HEK293 (cell line): ENCODE measurements around the gene SERPINB2.

Source experiments
- CTCF ChIA-PET: fragments of 350-600 bp; formaldehyde crosslinking; extraction: SDS; loops from one replicate; lab custom pipeline; 2021; ENCODE audit warnings: antibody characterized with exemption; lab: Yijun Ruan, JAX
- POLR2A ChIA-PET: fragments of 300-600 bp; formaldehyde crosslinking; extraction: SDS; loops from one replicate; lab custom pipeline; 2020; ENCODE audit warnings: antibody characterized with exemption, inconsistent platforms; lab: Yijun Ruan, JAX
- H3K27ac ChIP-seq: fragments of 200-500 bp; sonication (Bioruptor generic); 2 replicates; pipeline ENCODE4 v1.5.1; 2014; ENCODE audit warnings: low read depth, low read length, control low read depth, inconsistent platforms; ENCODE audit errors: extremely low read depth
- H3K36me3 ChIP-seq, 2 experiments: fragments of 200-500 bp in 1 of 2; sonication (Bioruptor generic) in 1 of 2; 1 replicate in 1 of 2; 2 replicates in 1 of 2; pipeline ENCODE4 v1.5.1; 2014 to 2017; ENCODE audit warnings: inconsistent platforms in 2 of 2, low read length in 2 of 2; ENCODE audit not compliant: control insufficient read depth in 2 of 2, insufficient read depth in 1 of 2
- H3K4me1 ChIP-seq: fragments of 200-500 bp; sonication (Bioruptor generic); 2 replicates; pipeline ENCODE4 v1.5.1; 2014; ENCODE audit warnings: mild to moderate bottlenecking, low read length, inconsistent platforms; ENCODE audit not compliant: control insufficient read depth, insufficient read depth
- H3K4me3 ChIP-seq: 2 replicates; pipeline ENCODE4 v1.5.1; 2011; ENCODE audit warnings: low read depth, mild to moderate bottlenecking, control low read depth, low read length, moderate library complexity
- H3K9me3 ChIP-seq: fragments of 200-500 bp; sonication (Bioruptor generic); 2 replicates; pipeline ENCODE4 v1.5.1; 2014; ENCODE audit warnings: low read depth, low read length, inconsistent platforms; ENCODE audit not compliant: control insufficient read depth, insufficient read depth
- BCL11A ChIP-seq: fragments of 450-650 bp; formaldehyde crosslinking; IDR thresholded peaks from 2 replicates; pipeline ENCODE4 v1.5.1; 2016; ENCODE audit warnings: low read depth, missing biosample characterization, missing genetic modification characterization
- EGR2 ChIP-seq: fragments of 450-650 bp; formaldehyde crosslinking; IDR thresholded peaks from 2 replicates; pipeline ENCODE4 v1.5.1; 2016; ENCODE audit warnings: low read depth, missing biosample characterization, missing genetic modification characterization
- KLF10 ChIP-seq: fragments of 450-650 bp; IDR thresholded peaks from 2 replicates; pipeline ENCODE4 v1.5.1; 2018; ENCODE audit warnings: missing biosample characterization, mild to moderate bottlenecking, missing genetic modification characterization
- PRDM10 ChIP-seq: fragments of 450-650 bp; formaldehyde crosslinking; IDR thresholded peaks from 2 replicates; pipeline ENCODE4 v1.5.1; 2016; ENCODE audit warnings: missing biosample characterization, missing genetic modification characterization
- ZBTB26 ChIP-seq: fragments of 450-650 bp; formaldehyde crosslinking; optimal IDR thresholded peaks from 2 replicates; pipeline ENCODE3; 2016; ENCODE audit warnings: missing biosample characterization, mild to moderate bottlenecking, missing genetic modification characterization
- ZIC2 ChIP-seq: fragments of 450-650 bp; formaldehyde crosslinking; IDR thresholded peaks from 2 replicates; pipeline ENCODE4 v1.5.1; 2016; ENCODE audit warnings: missing biosample characterization, missing genetic modification characterization
- ZNF121 ChIP-seq: fragments of 450-650 bp; formaldehyde crosslinking; IDR thresholded peaks from 2 replicates; pipeline ENCODE4 v1.5.1; 2016; ENCODE audit warnings: missing biosample characterization, missing genetic modification characterization
- ZNF138 ChIP-seq: fragments of 450-650 bp; formaldehyde crosslinking; IDR thresholded peaks from 2 replicates; pipeline ENCODE4 v1.5.1; 2016; ENCODE audit warnings: missing biosample characterization, missing genetic modification characterization, borderline replicate concordance
- ZNF157 ChIP-seq: fragments of 450-650 bp; formaldehyde crosslinking; IDR thresholded peaks from 2 replicates; pipeline ENCODE4 v1.5.1; 2016; ENCODE audit warnings: missing biosample characterization, missing genetic modification characterization
- ZNF175 ChIP-seq: fragments of 450-650 bp; formaldehyde crosslinking; IDR thresholded peaks from 2 replicates; pipeline ENCODE4 v1.5.1; 2016; ENCODE audit warnings: missing biosample characterization, missing genetic modification characterization
- ZNF223 ChIP-seq: fragments of 450-650 bp; formaldehyde crosslinking; IDR thresholded peaks from 2 replicates; pipeline ENCODE4 v1.5.1; 2016; ENCODE audit warnings: missing biosample characterization, missing genetic modification characterization
- ZNF239 ChIP-seq: fragments of 450-650 bp; formaldehyde crosslinking; IDR thresholded peaks from 2 replicates; pipeline ENCODE4 v1.5.1; 2016; ENCODE audit warnings: missing biosample characterization, missing genetic modification characterization
- ZNF248 ChIP-seq: fragments of 450-650 bp; formaldehyde crosslinking; IDR thresholded peaks from 2 replicates; pipeline ENCODE4 v1.5.1; 2017; ENCODE audit warnings: missing biosample characterization, missing genetic modification characterization
- ZNF292 ChIP-seq: fragments of 450-650 bp; formaldehyde crosslinking; IDR thresholded peaks from 2 replicates; pipeline ENCODE4 v1.5.1; 2016; ENCODE audit warnings: low read depth, missing biosample characterization, missing genetic modification characterization, borderline replicate concordance
- ZNF311 ChIP-seq: fragments of 450-650 bp; formaldehyde crosslinking; IDR thresholded peaks from 2 replicates; pipeline ENCODE4 v1.5.1; 2017; ENCODE audit warnings: missing biosample characterization, missing genetic modification characterization, borderline replicate concordance
- ZNF398 ChIP-seq: fragments of 450-650 bp; formaldehyde crosslinking; IDR thresholded peaks from 2 replicates; pipeline ENCODE4 v1.5.1; 2017; ENCODE audit warnings: missing biosample characterization, missing genetic modification characterization
- ZNF610 ChIP-seq: fragments of 450-650 bp; formaldehyde crosslinking; IDR thresholded peaks from 2 replicates; pipeline ENCODE4 v1.5.1; 2016; ENCODE audit warnings: missing biosample characterization, missing genetic modification characterization, borderline replicate concordance
- ZNF629 ChIP-seq: fragments of 450-650 bp; formaldehyde crosslinking; IDR thresholded peaks from 2 replicates; pipeline ENCODE4 v1.5.1; 2017; ENCODE audit warnings: missing biosample characterization, missing genetic modification characterization
- ZNF791 ChIP-seq: fragments of 450-650 bp; formaldehyde crosslinking; IDR thresholded peaks from 2 replicates; pipeline ENCODE4 v1.5.1; 2016; ENCODE audit warnings: missing biosample characterization, missing genetic modification characterization
- ZSCAN30 ChIP-seq: fragments of 450-650 bp; IDR thresholded peaks from 2 replicates; pipeline ENCODE4 v1.5.1; 2018; ENCODE audit warnings: missing biosample characterization, mild to moderate bottlenecking, missing genetic modification characterization, moderate library complexity
- TF ChIP-seq, protein P1 (sequence below): fragments of 450-650 bp; formaldehyde crosslinking; IDR thresholded peaks from 2 replicates; pipeline ENCODE4 v1.5.1; 2016; ENCODE audit warnings: missing biosample characterization, missing genetic modification characterization
- TF ChIP-seq, protein P2 (sequence below): fragments of 450-650 bp; formaldehyde crosslinking; IDR thresholded peaks from 2 replicates; pipeline ENCODE4 v1.5.1; 2016; ENCODE audit warnings: missing biosample characterization, missing genetic modification characterization
- TF ChIP-seq, protein P3 (sequence below): fragments of 450-650 bp; formaldehyde crosslinking; IDR thresholded peaks from 2 replicates; pipeline ENCODE4 v1.5.0; 2017; ENCODE audit warnings: missing biosample characterization, missing genetic modification characterization, borderline replicate concordance

SERPINB2 gene

DNA sequence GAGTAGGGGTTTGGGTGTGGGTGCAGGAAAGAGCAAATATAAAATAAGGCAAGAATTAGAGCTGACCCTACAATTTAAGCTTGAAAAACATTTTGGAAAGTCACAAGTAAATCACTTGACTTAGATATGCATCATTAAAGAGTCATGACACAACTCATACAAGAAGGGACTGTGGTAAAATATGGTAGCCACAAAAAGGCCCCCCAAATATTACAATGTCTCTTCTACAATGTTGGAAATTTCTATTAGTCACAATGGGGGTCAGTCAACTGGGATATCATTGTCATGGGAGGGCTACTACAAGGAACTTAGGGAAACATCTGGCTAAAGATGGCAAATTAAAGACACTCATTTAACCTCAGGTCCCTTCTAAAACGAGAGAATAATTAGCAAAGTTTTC, 15.7 kb upstream of the SERPINB2 start (continued):
- TF ChIP-seq ZNF398 (tag by site-specific recombination): no peak
- no peak for TF ChIP-seq KLF10 (tag by site-specific recombination)
- TF ChIP-seq EGR2 (tag by site-specific recombination): no peak

DNA sequence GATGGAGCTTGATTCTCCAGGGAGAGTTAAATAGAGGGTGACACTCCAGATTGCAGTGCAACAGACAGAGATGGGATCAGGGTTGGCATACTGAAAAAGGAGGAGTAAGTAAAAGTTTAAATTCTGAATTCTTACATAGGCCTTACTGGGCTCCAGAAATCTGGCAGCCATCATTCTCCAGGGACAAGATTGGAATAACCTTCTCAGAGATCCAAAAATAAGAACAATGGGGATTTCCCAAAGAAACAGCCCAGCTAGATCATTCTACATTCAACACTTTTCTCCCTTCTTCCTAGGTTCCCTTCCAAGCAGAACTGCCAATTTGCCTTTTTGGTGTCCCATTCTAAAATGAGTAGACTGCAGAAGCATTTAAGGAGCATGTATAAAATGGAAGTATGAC, 14.9 kb upstream of the SERPINB2 start:
- CTCF ChIA-PET: interaction anchor here (0.5 to 1.0 kb wide), 2 partner anchors 11 to 122 kb away, joined by 3 read pairs; no protein-coding TSS in a partner anchor
- TF ChIP-seq ZNF239 (tag by site-specific recombination) (no peak), ZNF292 (tag by site-specific recombination) (no peak), PRDM10 (no peak), ZNF248 (tag by site-specific recombination) (no peak), EGR2 (tag by site-specific recombination) (no peak), ZNF157 (tag by site-specific recombination) (no peak), ZNF175 (tag by site-specific recombination) (no peak), ZNF311 (tag by site-specific recombination) (no peak), ZNF138 (tag by site-specific recombination) (no peak), ZSCAN30 (tag by site-specific recombination) (no peak), ZNF223 (tag by site-specific recombination) (no peak), ZNF610 (tag by site-specific recombination) (no peak)
- TF ChIP-seq, protein P1, sequence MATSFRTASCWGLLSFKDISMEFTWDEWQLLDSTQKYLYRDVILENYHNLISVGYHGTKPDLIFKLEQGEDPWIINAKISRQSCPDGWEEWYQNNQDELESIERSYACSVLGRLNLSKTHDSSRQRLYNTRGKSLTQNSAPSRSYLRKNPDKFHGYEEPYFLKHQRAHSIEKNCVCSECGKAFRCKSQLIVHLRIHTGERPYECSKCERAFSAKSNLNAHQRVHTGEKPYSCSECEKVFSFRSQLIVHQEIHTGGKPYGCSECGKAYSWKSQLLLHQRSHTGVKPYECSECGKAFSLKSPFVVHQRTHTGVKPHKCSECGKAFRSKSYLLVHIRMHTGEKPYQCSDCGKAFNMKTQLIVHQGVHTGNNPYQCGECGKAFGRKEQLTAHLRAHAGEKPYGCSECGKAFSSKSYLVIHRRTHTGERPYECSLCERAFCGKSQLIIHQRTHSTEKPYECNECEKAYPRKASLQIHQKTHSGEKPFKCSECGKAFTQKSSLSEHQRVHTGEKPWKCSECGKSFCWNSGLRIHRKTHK (tag by site-specific recombination): no peak

GRCh38 chr18:63878343-63878742, 9.2 kb upstream of the SERPINB2 start:
- ChIA-PET CTCF (interaction anchor here (0.6 to 0.9 kb wide), 3 partner anchors 9 to 114 kb away, joined by 3 to 4 read pairs (median 3); no protein-coding TSS in a partner anchor), POLR2A (no interaction called here)
- Histone ChIP-seq H3K4me1 (peaks cover 2% of the 10 kb centered on the region; the same call in 1 of the 2 replicates), H3K36me3 (no peaks in the 10 kb centered on the region), H3K27ac (no peak overlapping the region), H3K9me3 (no peaks in the 10 kb centered on the region), H3K4me3 (no peak overlapping the region)
- TF ChIP-seq ZNF629 (tag by site-specific recombination) (no peak), ZBTB26 (tag by site-specific recombination) (no peak), ZNF121 (tag by site-specific recombination) (no peak), ZIC2 (tag by site-specific recombination) (no peak), BCL11A (no peak), ZNF791 (tag by site-specific recombination) (no peak)
- TF ChIP-seq, protein P2, sequence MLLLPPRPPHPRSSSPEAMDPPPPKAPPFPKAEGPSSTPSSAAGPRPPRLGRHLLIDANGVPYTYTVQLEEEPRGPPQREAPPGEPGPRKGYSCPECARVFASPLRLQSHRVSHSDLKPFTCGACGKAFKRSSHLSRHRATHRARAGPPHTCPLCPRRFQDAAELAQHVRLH: no peak
- TF ChIP-seq, protein P3, sequence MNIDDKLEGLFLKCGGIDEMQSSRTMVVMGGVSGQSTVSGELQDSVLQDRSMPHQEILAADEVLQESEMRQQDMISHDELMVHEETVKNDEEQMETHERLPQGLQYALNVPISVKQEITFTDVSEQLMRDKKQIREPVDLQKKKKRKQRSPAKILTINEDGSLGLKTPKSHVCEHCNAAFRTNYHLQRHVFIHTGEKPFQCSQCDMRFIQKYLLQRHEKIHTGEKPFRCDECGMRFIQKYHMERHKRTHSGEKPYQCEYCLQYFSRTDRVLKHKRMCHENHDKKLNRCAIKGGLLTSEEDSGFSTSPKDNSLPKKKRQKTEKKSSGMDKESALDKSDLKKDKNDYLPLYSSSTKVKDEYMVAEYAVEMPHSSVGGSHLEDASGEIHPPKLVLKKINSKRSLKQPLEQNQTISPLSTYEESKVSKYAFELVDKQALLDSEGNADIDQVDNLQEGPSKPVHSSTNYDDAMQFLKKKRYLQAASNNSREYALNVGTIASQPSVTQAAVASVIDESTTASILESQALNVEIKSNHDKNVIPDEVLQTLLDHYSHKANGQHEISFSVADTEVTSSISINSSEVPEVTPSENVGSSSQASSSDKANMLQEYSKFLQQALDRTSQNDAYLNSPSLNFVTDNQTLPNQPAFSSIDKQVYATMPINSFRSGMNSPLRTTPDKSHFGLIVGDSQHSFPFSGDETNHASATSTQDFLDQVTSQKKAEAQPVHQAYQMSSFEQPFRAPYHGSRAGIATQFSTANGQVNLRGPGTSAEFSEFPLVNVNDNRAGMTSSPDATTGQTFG (tag by site-specific recombination): no peak

More for the DNA sequence above, 14.9 kb upstream of the SERPINB2 start:
- H3K36me3 ChIP-seq: no peaks in the 10 kb centered on the region
- H3K27ac ChIP-seq: no peak overlapping the region
- H3K9me3 ChIP-seq: no peaks in the 10 kb centered on the region
- H3K4me3 ChIP-seq: no peak overlapping the region
- no peaks in the 10 kb centered on the region for H3K4me1 ChIP-seq
- POLR2A ChIA-PET: no interaction called here
